ENCODE data around the gene POU2F3. TPM values are rescaled to one million over a fixed set of nuclear protein-coding genes. Genes with fewer than 3 reads are reported as not detected.

The POU2F3 gene
- total and polyA plus RNA-seq, 2 of the 8 experiments (the other 6 are each of a cell fraction or from before 2014, with no cell fraction given), result 1.0 to 2.1 TPM

GRCh38 chr11:120245434-120245833, 5.5 kb downstream of the POU2F3 start:
- H3K36me3 ChIP-seq (ENCODE audit: control insufficient read depth in 2 of 4, insufficient read depth in 4 of 4, low read length in 3 of 4), result no peaks in the 10 kb centered on the region
- H3K18ac ChIP-seq (ENCODE audit: extremely low read depth, low read length), result peak overlapping the region; percentile 42; the same call in 1 of the 2 replicates
- no peak overlapping the region for H3K27ac ChIP-seq (ENCODE audit: low read depth, low read length)
- H3K4me2 ChIP-seq (ENCODE audit: insufficient read depth in 1 of 2, low read depth in 2 of 2, low read length in 2 of 2), result 0 out of 4 replicates have a peak overlapping the region, but pooled peaks of 1 of the 2 experiments have one; percentile 4
- H3K4ac ChIP-seq (replicated peaks; ENCODE audit: insufficient read length, low read depth, low read length), result no peak overlapping the region
- H3K56ac ChIP-seq (replicated peaks; ENCODE audit: insufficient read length, low read depth, low read length), result no peak overlapping the region
- CTCF ChIA-PET (ENCODE audit: partially characterized antibody), result interaction anchor here (1.2 to 41.2 kb wide), 11 partner anchors 8 to 452 kb away, joined by 3 to 1412 read pairs (median 10); partner anchors contain the start of gene POU2F3
- no peaks in the 10 kb centered on the region for H4K20me1 ChIP-seq (replicated peaks in 1 of 2; ENCODE audit: control insufficient read depth in 1 of 2, insufficient read depth in 2 of 2, low read length in 2 of 2)
- TF ChIP-seq TBP (IDR thresholded peaks at IDR 0.05; ENCODE audit: low read depth, low read length), result no peak
- no peak for TF ChIP-seq TAF7 (optimal IDR thresholded peaks at IDR 0.05; ENCODE audit: borderline replicate concordance, low read depth, low read length)
- TF ChIP-seq CHD1 (IDR thresholded peaks at IDR 0.05; ENCODE audit: low read depth, low read length), result no peak
- TF ChIP-seq EZH2 (IDR thresholded peaks at IDR 0.05; ENCODE audit: low read depth, low read length, severe bottlenecking), result no peak
- no peak for TF ChIP-seq SIX5 (IDR thresholded peaks at IDR 0.05; ENCODE audit: low read depth, low read length)
- TF ChIP-seq NRF1 (IDR thresholded peaks at IDR 0.05; ENCODE audit: low read depth, low read length), result no peak
- no peak overlapping the region for H3K23ac ChIP-seq (ENCODE audit: insufficient read length)
- no peak overlapping the region for H4K5ac ChIP-seq (ENCODE audit: insufficient read length, low read depth, low read length)
- H2AFZ ChIP-seq (ENCODE audit: low read length), result no peak overlapping the region
- no peak overlapping the region for H3K14ac ChIP-seq (ENCODE audit: insufficient read length)
- DNase-seq (ENCODE audit: low read depth in 1 of 2, low spot score in 2 of 2) (no peak), FAIRE-seq (no peak)
- H3K4me1 ChIP-seq (replicated peaks in 1 of 4; ENCODE audit: control insufficient read depth in 3 of 4, insufficient read depth in 4 of 4, low read length in 3 of 4), result peaks cover 2 to 19% (median 5%) of the 10 kb centered on the region in 4 experiments
- 82% methylated on average over 1 of the region's 1 CpG; no CpG with 5 or more reads in 1 of the 2 experiments for WGBS, 2 experiments (ENCODE audit: extremely low coverage in 1 of 2, insufficient coverage in 1 of 2, insufficient read length in 1 of 2, insufficient replicate concordance in 2 of 2, low coverage in 1 of 2, low lambda C conversion rate in 2 of 2, missing lambda C conversion rate in 1 of 2)
- no peak overlapping the region for H2AK5ac ChIP-seq (ENCODE audit: low read depth, low read length)
- H3K27me3 ChIP-seq (replicated peaks in 1 of 4; ENCODE audit: control insufficient read depth in 3 of 4, extremely low read depth in 1 of 4, insufficient read depth in 3 of 4, low read length in 3 of 4), result peaks cover 0 to 15% (median 13%) of the 10 kb centered on the region in 4 experiments; a peak in 6 of 7 replicates
- no peak overlapping the region; the same call in 1 of the 2 replicates for H2BK5ac ChIP-seq (ENCODE audit: low read depth, low read length)
- peaks cover under 1% of the 10 kb centered on the region; the same call in 1 of the 2 replicates for H3K23me2 ChIP-seq (ENCODE audit: low read depth, low read length)
- H3K4me3 ChIP-seq (ENCODE audit: extremely low read depth in 1 of 4, insufficient read depth in 2 of 4, low read depth in 3 of 4, low read length in 4 of 4), result no peak overlapping the region
- H4K91ac ChIP-seq (replicated peaks; ENCODE audit: insufficient read length, low read length), result no peak overlapping the region
- POLR2A ChIA-PET (ENCODE audit: partially characterized antibody), result interaction anchor here (1.2 to 1.3 kb wide), 3 partner anchors 9 to 39 kb away, joined by 3 to 4 read pairs (median 3); no protein-coding TSS in a partner anchor
- H2BK12ac ChIP-seq (ENCODE audit: low read depth, low read length), result no peak overlapping the region
- H2BK15ac ChIP-seq (ENCODE audit: low read length), result 0 out of 2 replicates have a peak overlapping the region, but pooled peaks have one; percentile 36
- no peak overlapping the region for H4K8ac ChIP-seq (ENCODE audit: extremely low read depth, insufficient read depth, low read length)
- H3K79me2 ChIP-seq (ENCODE audit: control insufficient read depth in 1 of 2, insufficient read depth in 2 of 2, low read length in 2 of 2), result no peaks in the 10 kb centered on the region
- H2BK120ac ChIP-seq (replicated peaks; ENCODE audit: low read depth, low read length), result no peak overlapping the region
- H3K9ac ChIP-seq (replicated peaks in 1 of 4; ENCODE audit: extremely low read depth in 1 of 4, low read depth in 3 of 4, low read length in 3 of 4), result no peak overlapping the region
- H3K9me3 ChIP-seq (ENCODE audit: insufficient read depth in 2 of 2, low read depth in 1 of 2, low read length in 1 of 2), result no peaks in the 10 kb centered on the region
- H3K79me1 ChIP-seq (ENCODE audit: low read depth, low read length), result no peaks in the 10 kb centered on the region
- peak overlapping the region; percentile 29; the same call in 1 of the 2 replicates for H2BK20ac ChIP-seq (ENCODE audit: low read length)
